HEK293 (cell line): ENCODE measurements around the gene FILIP1.

Source experiments
- CTCF ChIA-PET: fragments of 350-600 bp; formaldehyde crosslinking; extraction: SDS; loops from one replicate; lab custom pipeline; 2021; ENCODE audit warnings: antibody characterized with exemption; lab: Yijun Ruan, JAX
- POLR2A ChIA-PET: fragments of 300-600 bp; formaldehyde crosslinking; extraction: SDS; loops from one replicate; lab custom pipeline; 2020; ENCODE audit warnings: antibody characterized with exemption, inconsistent platforms; lab: Yijun Ruan, JAX
- H3K27ac ChIP-seq: fragments of 200-500 bp; sonication (Bioruptor generic); 2 replicates; pipeline ENCODE4 v1.5.1; 2014; ENCODE audit warnings: low read depth, low read length, control low read depth, inconsistent platforms; ENCODE audit errors: extremely low read depth
- H3K36me3 ChIP-seq, 2 experiments: fragments of 200-500 bp in 1 of 2; sonication (Bioruptor generic) in 1 of 2; 1 replicate in 1 of 2; 2 replicates in 1 of 2; pipeline ENCODE4 v1.5.1; 2014 to 2017; ENCODE audit warnings: inconsistent platforms in 2 of 2, low read length in 2 of 2; ENCODE audit not compliant: control insufficient read depth in 2 of 2, insufficient read depth in 1 of 2
- H3K4me1 ChIP-seq: fragments of 200-500 bp; sonication (Bioruptor generic); 2 replicates; pipeline ENCODE4 v1.5.1; 2014; ENCODE audit warnings: mild to moderate bottlenecking, low read length, inconsistent platforms; ENCODE audit not compliant: control insufficient read depth, insufficient read depth
- H3K4me3 ChIP-seq: 2 replicates; pipeline ENCODE4 v1.5.1; 2011; ENCODE audit warnings: low read depth, mild to moderate bottlenecking, control low read depth, low read length, moderate library complexity
- H3K9me3 ChIP-seq: fragments of 200-500 bp; sonication (Bioruptor generic); 2 replicates; pipeline ENCODE4 v1.5.1; 2014; ENCODE audit warnings: low read depth, low read length, inconsistent platforms; ENCODE audit not compliant: control insufficient read depth, insufficient read depth
- MEIS1 ChIP-seq: sonication (generic); formaldehyde crosslinking; IDR thresholded peaks from 2 replicates; pipeline ENCODE4 v1.8.1; 2022; ENCODE audit warnings: missing genetic modification reagents, mild to moderate bottlenecking, borderline replicate concordance
- OVOL3 ChIP-seq: fragments of 450-650 bp; formaldehyde crosslinking; IDR thresholded peaks from 2 replicates; pipeline ENCODE4 v1.5.1; 2016; ENCODE audit warnings: missing biosample characterization, missing genetic modification characterization
- TRIM28 ChIP-seq: IDR thresholded peaks from 2 replicates; pipeline ENCODE4 v1.6.1; 2011; ENCODE audit warnings: low read length, control low read depth, borderline replicate concordance
- ZFP69B ChIP-seq: fragments of 450-650 bp; formaldehyde crosslinking; IDR thresholded peaks from 2 replicates; pipeline ENCODE4 v1.5.1; 2016; ENCODE audit warnings: missing biosample characterization, missing genetic modification characterization
- ZNF155 ChIP-seq: fragments of 450-650 bp; formaldehyde crosslinking; IDR thresholded peaks from 2 replicates; pipeline ENCODE4 v1.5.1; 2016; ENCODE audit warnings: missing biosample characterization, missing genetic modification characterization
- ZNF157 ChIP-seq: fragments of 450-650 bp; formaldehyde crosslinking; IDR thresholded peaks from 2 replicates; pipeline ENCODE4 v1.5.1; 2016; ENCODE audit warnings: missing biosample characterization, missing genetic modification characterization
- ZNF292 ChIP-seq: fragments of 450-650 bp; formaldehyde crosslinking; IDR thresholded peaks from 2 replicates; pipeline ENCODE4 v1.5.1; 2016; ENCODE audit warnings: low read depth, missing biosample characterization, missing genetic modification characterization, borderline replicate concordance
- ZNF423 ChIP-seq: fragments of 450-650 bp; formaldehyde crosslinking; IDR thresholded peaks from 2 replicates; pipeline ENCODE4 v1.5.1; 2016; ENCODE audit warnings: missing biosample characterization, missing genetic modification characterization
- ZNF530 ChIP-seq: fragments of 450-650 bp; formaldehyde crosslinking; IDR thresholded peaks from 2 replicates; pipeline ENCODE4 v1.5.1; 2016; ENCODE audit warnings: low read depth, missing biosample characterization, missing genetic modification characterization
- ZNF549 ChIP-seq: fragments of 450-650 bp; IDR thresholded peaks from 2 replicates; pipeline ENCODE4 v1.5.1; 2018; ENCODE audit warnings: missing biosample characterization, missing genetic modification characterization, mild to moderate bottlenecking, inconsistent platforms, moderate library complexity
- ZNF558 ChIP-seq: fragments of 450-650 bp; formaldehyde crosslinking; IDR thresholded peaks from 2 replicates; pipeline ENCODE4 v1.5.1; 2016; ENCODE audit warnings: missing biosample characterization, missing genetic modification characterization
- ZNF621 ChIP-seq: fragments of 450-650 bp; formaldehyde crosslinking; IDR thresholded peaks from 2 replicates; pipeline ENCODE4 v1.5.1; 2017; ENCODE audit warnings: missing biosample characterization, missing genetic modification characterization
- ZNF701 ChIP-seq: fragments of 450-650 bp; formaldehyde crosslinking; IDR thresholded peaks from 2 replicates; pipeline ENCODE4 v1.5.1; 2016; ENCODE audit warnings: missing biosample characterization, missing genetic modification characterization
- TF ChIP-seq, protein P1 (sequence below): fragments of 450-650 bp; formaldehyde crosslinking; IDR thresholded peaks from 2 replicates; pipeline ENCODE4 v1.5.1; 2017; ENCODE audit warnings: missing biosample characterization, missing genetic modification characterization
- TF ChIP-seq, protein P2 (sequence below): fragments of 450-650 bp; formaldehyde crosslinking; IDR thresholded peaks from 2 replicates; pipeline ENCODE4 v1.5.1; 2016; ENCODE audit warnings: missing biosample characterization, missing genetic modification characterization
- TF ChIP-seq, protein P3 (sequence below): fragments of 450-650 bp; formaldehyde crosslinking; IDR thresholded peaks from 2 replicates; pipeline ENCODE4 v1.5.0; 2017; ENCODE audit warnings: missing biosample characterization, missing genetic modification characterization, borderline replicate concordance
- TF ChIP-seq, protein P4 (sequence below): fragments of 450-650 bp; formaldehyde crosslinking; IDR thresholded peaks from 2 replicates; pipeline ENCODE4 v1.5.1; 2016; ENCODE audit warnings: missing biosample characterization, missing genetic modification characterization
- TF ChIP-seq, protein P5 (sequence below): fragments of 450-650 bp; formaldehyde crosslinking; IDR thresholded peaks from 2 replicates; pipeline ENCODE4 v1.5.1; 2016; ENCODE audit warnings: missing biosample characterization, missing genetic modification characterization
- TF ChIP-seq, protein P6 (sequence below): IDR thresholded peaks from 2 replicates; pipeline ENCODE4 v1.6.1; 2011; ENCODE audit warnings: mild to moderate bottlenecking, low read depth, low read length, borderline replicate concordance
- TF ChIP-seq, protein P7 (sequence below): fragments of 450-650 bp; formaldehyde crosslinking; IDR thresholded peaks from 2 replicates; pipeline ENCODE4 v1.5.1; 2016; ENCODE audit warnings: missing biosample characterization, missing genetic modification characterization

The FILIP1 gene

DNA sequence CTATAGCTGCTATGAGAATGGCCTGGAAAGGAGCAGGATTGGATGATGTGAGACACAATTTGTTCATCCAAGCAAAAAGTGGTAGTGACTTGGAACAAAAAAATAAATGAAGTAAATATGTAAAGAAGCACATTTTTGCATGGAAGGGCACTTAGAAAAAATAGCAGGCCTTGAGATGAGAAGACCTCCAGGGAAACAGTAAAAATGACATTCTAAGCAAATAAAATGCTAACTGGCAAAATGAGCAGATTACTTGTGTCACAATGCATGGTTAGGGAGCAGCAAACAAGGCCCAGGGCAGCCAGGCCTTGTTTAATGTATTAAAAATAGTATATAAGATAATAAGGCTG, 230.2 kb downstream of the FILIP1 start:
- TF ChIP-seq ZFP69B (no peak), ZNF621 (tag by site-specific recombination) (no peak), ZNF423 (tag by site-specific recombination) (no peak), MEIS1 (CRISPR knock-in tag) (no peak), ZNF701 (no peak), ZNF530 (tag by site-specific recombination) (no peak), ZNF549 (no peak), OVOL3 (tag by site-specific recombination) (no peak), ZNF155 (tag by site-specific recombination) (no peak)
- TF ChIP-seq, protein P1, sequence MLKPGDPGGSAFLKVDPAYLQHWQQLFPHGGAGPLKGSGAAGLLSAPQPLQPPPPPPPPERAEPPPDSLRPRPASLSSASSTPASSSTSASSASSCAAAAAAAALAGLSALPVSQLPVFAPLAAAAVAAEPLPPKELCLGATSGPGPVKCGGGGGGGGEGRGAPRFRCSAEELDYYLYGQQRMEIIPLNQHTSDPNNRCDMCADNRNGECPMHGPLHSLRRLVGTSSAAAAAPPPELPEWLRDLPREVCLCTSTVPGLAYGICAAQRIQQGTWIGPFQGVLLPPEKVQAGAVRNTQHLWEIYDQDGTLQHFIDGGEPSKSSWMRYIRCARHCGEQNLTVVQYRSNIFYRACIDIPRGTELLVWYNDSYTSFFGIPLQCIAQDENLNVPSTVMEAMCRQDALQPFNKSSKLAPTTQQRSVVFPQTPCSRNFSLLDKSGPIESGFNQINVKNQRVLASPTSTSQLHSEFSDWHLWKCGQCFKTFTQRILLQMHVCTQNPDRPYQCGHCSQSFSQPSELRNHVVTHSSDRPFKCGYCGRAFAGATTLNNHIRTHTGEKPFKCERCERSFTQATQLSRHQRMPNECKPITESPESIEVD (tag by site-specific recombination), result no peak
- TF ChIP-seq, protein P2, sequence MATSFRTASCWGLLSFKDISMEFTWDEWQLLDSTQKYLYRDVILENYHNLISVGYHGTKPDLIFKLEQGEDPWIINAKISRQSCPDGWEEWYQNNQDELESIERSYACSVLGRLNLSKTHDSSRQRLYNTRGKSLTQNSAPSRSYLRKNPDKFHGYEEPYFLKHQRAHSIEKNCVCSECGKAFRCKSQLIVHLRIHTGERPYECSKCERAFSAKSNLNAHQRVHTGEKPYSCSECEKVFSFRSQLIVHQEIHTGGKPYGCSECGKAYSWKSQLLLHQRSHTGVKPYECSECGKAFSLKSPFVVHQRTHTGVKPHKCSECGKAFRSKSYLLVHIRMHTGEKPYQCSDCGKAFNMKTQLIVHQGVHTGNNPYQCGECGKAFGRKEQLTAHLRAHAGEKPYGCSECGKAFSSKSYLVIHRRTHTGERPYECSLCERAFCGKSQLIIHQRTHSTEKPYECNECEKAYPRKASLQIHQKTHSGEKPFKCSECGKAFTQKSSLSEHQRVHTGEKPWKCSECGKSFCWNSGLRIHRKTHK (tag by site-specific recombination), result no peak
- TF ChIP-seq, protein P3, sequence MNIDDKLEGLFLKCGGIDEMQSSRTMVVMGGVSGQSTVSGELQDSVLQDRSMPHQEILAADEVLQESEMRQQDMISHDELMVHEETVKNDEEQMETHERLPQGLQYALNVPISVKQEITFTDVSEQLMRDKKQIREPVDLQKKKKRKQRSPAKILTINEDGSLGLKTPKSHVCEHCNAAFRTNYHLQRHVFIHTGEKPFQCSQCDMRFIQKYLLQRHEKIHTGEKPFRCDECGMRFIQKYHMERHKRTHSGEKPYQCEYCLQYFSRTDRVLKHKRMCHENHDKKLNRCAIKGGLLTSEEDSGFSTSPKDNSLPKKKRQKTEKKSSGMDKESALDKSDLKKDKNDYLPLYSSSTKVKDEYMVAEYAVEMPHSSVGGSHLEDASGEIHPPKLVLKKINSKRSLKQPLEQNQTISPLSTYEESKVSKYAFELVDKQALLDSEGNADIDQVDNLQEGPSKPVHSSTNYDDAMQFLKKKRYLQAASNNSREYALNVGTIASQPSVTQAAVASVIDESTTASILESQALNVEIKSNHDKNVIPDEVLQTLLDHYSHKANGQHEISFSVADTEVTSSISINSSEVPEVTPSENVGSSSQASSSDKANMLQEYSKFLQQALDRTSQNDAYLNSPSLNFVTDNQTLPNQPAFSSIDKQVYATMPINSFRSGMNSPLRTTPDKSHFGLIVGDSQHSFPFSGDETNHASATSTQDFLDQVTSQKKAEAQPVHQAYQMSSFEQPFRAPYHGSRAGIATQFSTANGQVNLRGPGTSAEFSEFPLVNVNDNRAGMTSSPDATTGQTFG (tag by site-specific recombination), result no peak
- TF ChIP-seq, protein P4, sequence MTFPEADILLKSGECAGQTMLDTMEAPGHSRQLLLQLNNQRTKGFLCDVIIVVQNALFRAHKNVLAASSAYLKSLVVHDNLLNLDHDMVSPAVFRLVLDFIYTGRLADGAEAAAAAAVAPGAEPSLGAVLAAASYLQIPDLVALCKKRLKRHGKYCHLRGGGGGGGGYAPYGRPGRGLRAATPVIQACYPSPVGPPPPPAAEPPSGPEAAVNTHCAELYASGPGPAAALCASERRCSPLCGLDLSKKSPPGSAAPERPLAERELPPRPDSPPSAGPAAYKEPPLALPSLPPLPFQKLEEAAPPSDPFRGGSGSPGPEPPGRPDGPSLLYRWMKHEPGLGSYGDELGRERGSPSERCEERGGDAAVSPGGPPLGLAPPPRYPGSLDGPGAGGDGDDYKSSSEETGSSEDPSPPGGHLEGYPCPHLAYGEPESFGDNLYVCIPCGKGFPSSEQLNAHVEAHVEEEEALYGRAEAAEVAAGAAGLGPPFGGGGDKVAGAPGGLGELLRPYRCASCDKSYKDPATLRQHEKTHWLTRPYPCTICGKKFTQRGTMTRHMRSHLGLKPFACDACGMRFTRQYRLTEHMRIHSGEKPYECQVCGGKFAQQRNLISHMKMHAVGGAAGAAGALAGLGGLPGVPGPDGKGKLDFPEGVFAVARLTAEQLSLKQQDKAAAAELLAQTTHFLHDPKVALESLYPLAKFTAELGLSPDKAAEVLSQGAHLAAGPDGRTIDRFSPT (tag by site-specific recombination), result no peak
- TF ChIP-seq, protein P5, sequence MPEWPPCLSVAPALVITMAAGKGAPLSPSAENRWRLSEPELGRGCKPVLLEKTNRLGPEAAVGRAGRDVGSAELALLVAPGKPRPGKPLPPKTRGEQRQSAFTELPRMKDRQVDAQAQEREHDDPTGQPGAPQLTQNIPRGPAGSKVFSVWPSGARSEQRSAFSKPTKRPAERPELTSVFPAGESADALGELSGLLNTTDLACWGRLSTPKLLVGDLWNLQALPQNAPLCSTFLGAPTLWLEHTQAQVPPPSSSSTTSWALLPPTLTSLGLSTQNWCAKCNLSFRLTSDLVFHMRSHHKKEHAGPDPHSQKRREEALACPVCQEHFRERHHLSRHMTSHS (tag by site-specific recombination), result no peak
- TF ChIP-seq, all 188 proteins: peak for 0
- ChIA-PET CTCF (interaction anchor here (0.9 to 1.2 kb wide), 4 partner anchors 8 to 104 kb away, joined by 3 to 4 read pairs (median 3); no protein-coding TSS in a partner anchor), POLR2A (interaction anchor here (1.0 kb wide), 1 partner anchor 13 kb away, joined by 3 read pairs; no protein-coding TSS in a partner anchor)
- H3K4me3 ChIP-seq, result no peak overlapping the region
- no peak overlapping the region for H3K27ac ChIP-seq
- H3K4me1 ChIP-seq, result peaks cover 14% of the 10 kb centered on the region
- no peaks in the 10 kb centered on the region for H3K9me3 ChIP-seq
- peaks cover 26 to 56% of the 10 kb centered on the region in 2 experiments for H3K36me3 ChIP-seq

DNA sequence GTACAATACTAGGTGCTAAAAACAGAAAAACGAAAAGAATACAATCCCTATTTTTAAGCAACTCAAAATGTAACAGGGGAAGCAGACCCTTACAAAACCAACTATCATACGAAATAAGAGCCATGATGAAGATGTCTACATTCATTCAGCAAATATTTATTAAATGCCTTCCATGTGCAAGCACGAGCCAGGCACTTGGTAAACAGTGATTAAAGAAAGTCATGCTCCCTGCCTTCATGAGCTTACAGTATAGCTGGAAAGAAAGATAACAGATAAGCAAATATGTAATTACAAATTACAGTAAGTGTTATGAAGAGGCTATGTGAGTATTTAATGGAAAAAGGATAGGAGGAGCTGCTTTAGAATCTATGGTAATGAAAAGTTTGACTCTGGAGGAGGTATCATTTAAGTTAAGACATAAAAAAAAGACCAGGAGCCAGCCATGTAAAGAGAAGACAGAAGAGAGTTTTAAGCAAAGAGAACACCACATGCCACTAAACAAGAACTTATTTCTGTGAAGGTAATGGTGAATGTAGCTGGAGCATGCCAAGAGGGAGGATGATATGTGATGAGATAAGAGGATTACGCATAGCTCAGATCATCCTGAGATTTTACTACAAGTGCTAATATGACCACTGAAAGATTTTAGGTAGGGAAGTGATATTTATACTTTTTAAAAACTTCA, 230.7 kb downstream of the FILIP1 start:
- ChIA-PET POLR2A (interaction anchor here (1.0 kb wide), 1 partner anchor 12 kb away, joined by 3 read pairs; no protein-coding TSS in a partner anchor), CTCF (interaction anchor here (0.6 to 1.2 kb wide), 6 partner anchors 8 to 300 kb away, joined by 3 to 4 read pairs (median 3); no protein-coding TSS in a partner anchor)
- peaks cover 10% of the 10 kb centered on the region for H3K4me1 ChIP-seq
- no peak overlapping the region for H3K4me3 ChIP-seq
- H3K27ac ChIP-seq, result no peak overlapping the region
- no peaks in the 10 kb centered on the region for H3K9me3 ChIP-seq
- H3K36me3 ChIP-seq, result peaks cover 26 to 61% of the 10 kb centered on the region in 2 experiments
- TF ChIP-seq ZNF292, result no peak
- TF ChIP-seq TRIM28, result no peak
- TF ChIP-seq, protein P6, sequence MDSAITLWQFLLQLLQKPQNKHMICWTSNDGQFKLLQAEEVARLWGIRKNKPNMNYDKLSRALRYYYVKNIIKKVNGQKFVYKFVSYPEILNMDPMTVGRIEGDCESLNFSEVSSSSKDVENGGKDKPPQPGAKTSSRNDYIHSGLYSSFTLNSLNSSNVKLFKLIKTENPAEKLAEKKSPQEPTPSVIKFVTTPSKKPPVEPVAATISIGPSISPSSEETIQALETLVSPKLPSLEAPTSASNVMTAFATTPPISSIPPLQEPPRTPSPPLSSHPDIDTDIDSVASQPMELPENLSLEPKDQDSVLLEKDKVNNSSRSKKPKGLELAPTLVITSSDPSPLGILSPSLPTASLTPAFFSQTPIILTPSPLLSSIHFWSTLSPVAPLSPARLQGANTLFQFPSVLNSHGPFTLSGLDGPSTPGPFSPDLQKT, result no peak
- TF ChIP-seq ZNF157 (tag by site-specific recombination), result no peak
- TF ChIP-seq OVOL3 (tag by site-specific recombination), result no peak
- TF ChIP-seq, protein P7, sequence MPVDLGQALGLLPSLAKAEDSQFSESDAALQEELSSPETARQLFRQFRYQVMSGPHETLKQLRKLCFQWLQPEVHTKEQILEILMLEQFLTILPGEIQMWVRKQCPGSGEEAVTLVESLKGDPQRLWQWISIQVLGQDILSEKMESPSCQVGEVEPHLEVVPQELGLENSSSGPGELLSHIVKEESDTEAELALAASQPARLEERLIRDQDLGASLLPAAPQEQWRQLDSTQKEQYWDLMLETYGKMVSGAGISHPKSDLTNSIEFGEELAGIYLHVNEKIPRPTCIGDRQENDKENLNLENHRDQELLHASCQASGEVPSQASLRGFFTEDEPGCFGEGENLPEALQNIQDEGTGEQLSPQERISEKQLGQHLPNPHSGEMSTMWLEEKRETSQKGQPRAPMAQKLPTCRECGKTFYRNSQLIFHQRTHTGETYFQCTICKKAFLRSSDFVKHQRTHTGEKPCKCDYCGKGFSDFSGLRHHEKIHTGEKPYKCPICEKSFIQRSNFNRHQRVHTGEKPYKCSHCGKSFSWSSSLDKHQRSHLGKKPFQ (tag by site-specific recombination), result no peak
- no peak for TF ChIP-seq ZNF558 (tag by site-specific recombination)
